HG02840 (cell line): ENCODE measurements around the gene CIZ1.
"Not testable (repeated sequence)": the region's sequence is repeated elsewhere in the genome, so short reads cannot be mapped to it uniquely, and the experiment has no call there.

Experiments used
- ATAC-seq: cut with Tn5 transposase; IDR thresholded peaks from one replicate; pipeline ENCODE4 v1.9.1; 2021; ENCODE audit warnings: mild to moderate bottlenecking, moderate library complexity, moderate number of reproducible peaks; ENCODE audit not compliant: unreplicated experiment, low FRiP score

The CIZ1 gene

DNA sequence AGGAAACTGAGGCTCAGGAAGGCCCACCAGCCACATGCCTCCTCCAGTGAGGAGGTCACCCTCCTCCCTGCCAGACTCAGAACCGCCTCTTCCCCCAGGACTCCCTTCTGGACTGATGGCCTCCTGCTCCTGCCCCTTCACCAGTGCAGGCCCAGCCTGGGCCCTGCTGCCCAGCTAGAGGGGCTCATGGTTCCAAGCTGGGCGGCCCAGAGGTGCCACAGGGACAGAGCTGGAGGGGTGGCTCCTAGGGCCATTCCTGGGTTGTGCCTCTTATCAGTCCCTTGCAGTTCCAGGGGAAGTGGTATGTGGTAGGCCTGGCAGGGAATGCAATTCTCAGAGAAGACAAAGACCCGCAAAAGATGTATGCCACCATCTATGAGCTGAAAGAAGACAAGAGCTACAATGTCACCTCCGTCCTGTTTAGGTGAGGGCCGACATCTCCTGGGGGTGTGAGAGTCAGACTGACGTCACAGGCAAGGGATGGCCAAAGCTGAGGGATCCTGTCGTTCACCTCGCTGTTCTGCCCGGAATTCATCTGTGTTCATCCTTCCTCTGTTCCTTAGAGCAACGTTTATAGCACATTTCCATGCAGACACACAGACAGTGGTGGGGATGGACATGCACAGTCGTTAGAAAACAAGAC is 41.3 kb downstream of the CIZ1 start:
- no peak for ATAC-seq

DNA sequence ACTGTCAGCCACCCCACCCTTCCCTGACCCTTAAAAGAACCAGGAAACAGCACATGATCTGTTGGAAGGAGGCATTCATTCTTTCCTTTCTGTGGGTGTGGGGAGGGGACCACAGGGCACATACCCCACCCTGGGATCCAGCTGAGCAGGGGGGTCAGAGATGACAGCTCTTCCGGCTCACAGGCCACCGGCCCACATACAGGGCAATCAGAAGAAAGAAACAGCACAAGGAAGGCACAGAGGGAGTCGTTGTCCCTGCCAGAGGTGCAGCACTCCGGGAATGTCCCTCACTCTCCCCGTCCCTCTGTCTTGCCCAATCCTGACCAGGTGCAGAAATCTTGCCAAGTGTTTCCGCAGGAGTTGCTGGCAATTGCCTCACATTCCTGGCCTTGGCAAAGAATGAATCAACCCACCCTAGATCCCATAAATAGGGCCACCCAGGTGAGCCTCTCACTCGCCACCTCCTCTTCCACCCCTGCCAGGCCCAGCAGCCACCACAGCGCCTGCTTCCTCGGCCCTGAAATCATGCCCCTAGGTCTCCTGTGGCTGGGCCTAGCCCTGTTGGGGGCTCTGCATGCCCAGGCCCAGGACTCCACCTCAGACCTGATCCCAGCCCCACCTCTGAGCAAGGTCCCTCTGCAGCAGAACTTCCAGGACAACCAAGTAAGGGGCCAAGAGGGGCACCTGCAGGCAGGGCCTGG is 42.2 kb downstream of the CIZ1 start, which contains the start of gene LCN2:
Gene LCN2, plus strand, starts transcription at position 453 of the 701 bp plus-strand sequence. Its CDS starts 73 bp downstream, at position 526.
- no peak for ATAC-seq

DNA sequence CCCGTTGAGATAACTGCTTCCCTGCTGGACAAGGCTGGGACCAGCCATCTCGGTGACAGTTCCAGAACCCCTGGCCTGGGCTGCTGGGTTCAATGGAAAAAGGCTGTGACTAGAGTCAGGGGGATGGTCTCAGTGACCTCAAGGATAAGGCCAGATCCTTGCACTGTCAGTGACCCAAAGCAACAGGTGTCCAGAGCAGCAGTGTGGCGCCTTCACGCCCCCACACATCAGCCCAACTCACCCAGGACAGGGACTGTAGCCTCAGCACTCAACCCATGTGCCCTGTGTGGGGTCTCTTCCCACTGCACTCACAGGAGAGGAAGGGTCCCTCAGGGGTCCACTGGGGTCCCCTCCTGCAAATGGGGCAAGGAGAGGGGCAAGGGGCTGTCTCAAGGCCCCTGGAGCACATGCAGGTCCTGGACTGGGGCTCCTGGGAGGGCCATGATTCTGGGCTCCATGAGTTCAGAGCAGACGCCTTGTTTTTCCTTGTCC is 42.8 kb downstream of the CIZ1 start:
- ATAC-seq, result no peak

DNA sequence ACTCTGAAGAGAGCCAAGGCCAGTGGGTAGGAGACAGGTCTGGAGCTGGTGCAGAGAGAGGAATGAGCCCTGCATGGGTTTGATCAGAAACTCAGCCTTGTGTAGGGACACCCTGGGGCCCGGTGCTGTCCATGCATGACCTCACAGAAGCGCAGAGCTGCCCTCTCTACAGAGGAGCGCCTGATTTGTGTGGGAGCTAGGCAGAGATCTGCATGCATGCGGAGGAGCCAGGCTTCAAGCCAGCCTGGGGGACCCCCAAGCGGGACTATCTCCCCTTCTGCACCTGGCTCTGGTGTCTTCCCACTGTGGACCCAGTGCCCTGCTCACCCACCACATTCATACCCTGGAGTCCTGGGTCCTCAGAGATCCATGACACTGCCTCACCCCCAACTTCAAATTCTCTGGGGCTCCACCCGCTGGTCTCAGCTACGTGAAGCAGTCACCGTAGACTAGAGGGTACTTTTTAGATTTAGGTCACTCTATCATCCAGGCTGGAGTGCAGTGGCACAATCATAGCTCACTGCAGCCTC is 44.7 kb downstream of the CIZ1 start:
- ATAC-seq, result no peak

GRCh38 chr9:128145951-128146351 is 45.4 kb downstream of the CIZ1 start:
- ATAC-seq, result no peak

DNA sequence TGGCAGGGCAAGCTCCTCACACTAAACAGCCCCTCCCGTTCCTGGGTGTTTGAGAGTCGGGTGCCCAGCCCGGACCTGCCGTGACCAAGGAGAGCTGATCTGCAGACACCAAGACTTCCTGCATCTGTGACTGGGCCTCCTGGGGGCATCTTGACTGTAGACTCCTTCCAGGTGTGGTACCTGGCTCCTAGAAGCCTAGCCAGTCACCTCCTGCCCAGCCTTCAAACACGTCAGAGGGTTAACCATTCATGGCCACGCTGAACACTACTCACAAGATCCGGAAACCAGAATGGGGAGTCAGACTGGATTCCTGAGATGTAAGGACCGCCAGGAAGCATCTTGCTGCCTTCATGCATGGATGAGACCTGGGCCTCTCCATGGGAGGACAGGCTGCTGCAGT is 45.8 kb downstream of the CIZ1 start:
- no peak for ATAC-seq

DNA sequence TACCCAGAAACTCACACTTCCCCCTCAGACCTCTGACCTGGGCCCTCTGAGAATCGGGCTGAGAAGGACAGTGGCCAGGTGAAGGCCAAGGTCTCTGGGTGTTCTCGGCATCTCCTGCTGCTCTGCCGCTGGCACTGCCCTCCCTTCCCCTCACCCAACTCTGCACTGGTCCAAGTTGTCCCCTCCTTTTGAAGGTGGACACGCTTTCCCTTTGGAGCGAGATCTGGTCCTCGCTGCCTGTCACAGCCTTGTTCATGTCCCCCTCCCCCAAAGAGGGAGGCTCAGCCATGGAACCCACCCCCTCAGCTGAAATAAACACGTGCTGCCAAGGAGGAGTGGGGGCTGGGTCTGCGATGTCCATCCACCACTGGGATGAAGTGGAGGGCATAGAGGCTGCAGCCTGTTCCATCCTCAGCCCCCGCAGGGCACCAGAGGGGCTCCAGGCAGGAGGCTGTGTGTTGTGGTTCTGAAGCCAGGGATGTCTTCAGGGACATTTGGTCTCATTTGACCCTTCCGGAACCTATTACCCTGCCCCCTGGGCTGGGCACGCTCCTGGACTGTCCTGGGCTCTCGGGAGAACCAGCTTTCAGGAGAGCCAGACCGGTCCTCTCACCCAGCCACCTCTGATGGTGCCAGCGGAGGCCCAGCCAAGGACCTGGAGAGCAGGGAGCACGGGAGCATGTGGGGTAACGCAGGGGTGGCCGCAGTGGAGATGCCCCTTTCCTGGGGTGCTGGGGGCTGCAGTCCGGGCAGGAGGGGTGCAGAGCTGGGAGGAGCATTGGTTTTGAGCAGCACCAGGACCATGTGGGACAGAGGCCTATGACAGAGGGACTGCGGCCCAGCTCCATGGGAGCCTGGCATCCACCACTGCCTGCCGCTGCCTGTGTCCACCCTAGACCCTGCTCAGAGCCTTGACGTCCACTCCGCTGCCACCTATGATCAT is 46.9 kb downstream of the CIZ1 start:
- ATAC-seq, result no peak

GRCh38 chr9:128143525-128144238 is 47.7 kb downstream of the CIZ1 start:
- no peak for ATAC-seq

- ATAC-seq, result no peak
Measured at GRCh38 chr9:128142596-128142995, 48.8 kb downstream of the CIZ1 start.

DNA sequence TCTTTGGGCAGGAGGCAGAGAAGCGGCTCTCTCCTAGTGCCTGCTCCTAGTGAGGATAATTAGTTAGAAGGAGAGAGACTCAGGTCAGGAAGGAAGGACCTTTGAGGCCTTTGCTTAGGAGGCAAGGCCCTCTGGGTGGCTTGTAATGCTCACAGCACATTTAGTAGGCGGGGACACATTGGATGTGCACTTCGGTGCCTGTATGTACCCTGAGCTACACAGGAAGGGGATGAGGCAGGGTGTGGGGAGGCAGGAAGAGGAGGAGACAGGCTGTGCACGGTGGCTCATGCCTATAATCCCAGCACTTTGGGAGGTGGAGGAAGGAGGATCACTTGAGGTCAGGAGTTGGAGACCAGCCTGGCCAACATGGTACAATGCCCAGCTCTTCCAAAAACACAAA is 49.3 kb downstream of the CIZ1 start:
- ATAC-seq, result no peak

DNA sequence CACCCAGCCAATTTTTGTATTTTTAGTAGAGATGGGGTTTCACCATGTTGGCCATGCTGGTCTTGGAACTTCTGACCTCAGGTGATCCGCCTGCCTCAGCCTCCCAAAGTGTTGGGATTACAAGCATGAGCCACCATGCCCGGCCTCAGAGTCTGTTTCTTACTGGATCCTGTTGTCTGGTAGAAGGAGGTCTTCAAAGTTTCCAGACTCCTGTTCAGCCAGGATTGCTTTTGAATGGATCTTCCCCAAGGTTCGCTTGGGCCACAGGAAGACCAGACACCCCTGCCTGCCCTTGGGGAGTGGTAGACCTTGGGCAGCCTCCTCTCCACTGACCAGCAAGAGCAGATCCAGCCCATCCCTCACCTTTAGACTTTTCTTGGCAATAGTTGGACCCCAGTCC is 49.8 kb downstream of the CIZ1 start:
- no peak for ATAC-seq

DNA sequence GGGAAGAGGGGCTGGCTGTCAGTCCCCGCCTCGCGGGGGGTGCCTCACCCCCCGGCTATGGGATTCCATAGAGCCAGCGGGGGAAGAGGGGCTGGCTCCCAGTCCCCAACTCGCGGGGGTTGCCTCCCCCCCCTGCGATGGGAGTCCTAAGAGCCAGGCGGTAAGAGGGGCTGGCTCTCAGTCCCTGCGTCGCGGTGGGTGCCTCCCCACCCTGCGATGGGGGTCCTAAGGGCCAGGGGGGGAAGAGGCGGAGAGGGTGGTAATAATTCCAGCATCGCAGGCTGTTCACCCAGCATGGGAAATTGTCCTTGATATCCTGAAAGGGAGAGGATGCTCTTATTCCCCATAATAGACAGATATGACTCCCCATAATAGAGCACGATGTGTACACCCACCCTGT is 51.8 kb downstream of the CIZ1 start:
- no peak for ATAC-seq

- no peak for ATAC-seq
Measured at GRCh38 chr9:128138001-128138400, 53.4 kb downstream of the CIZ1 start.

DNA sequence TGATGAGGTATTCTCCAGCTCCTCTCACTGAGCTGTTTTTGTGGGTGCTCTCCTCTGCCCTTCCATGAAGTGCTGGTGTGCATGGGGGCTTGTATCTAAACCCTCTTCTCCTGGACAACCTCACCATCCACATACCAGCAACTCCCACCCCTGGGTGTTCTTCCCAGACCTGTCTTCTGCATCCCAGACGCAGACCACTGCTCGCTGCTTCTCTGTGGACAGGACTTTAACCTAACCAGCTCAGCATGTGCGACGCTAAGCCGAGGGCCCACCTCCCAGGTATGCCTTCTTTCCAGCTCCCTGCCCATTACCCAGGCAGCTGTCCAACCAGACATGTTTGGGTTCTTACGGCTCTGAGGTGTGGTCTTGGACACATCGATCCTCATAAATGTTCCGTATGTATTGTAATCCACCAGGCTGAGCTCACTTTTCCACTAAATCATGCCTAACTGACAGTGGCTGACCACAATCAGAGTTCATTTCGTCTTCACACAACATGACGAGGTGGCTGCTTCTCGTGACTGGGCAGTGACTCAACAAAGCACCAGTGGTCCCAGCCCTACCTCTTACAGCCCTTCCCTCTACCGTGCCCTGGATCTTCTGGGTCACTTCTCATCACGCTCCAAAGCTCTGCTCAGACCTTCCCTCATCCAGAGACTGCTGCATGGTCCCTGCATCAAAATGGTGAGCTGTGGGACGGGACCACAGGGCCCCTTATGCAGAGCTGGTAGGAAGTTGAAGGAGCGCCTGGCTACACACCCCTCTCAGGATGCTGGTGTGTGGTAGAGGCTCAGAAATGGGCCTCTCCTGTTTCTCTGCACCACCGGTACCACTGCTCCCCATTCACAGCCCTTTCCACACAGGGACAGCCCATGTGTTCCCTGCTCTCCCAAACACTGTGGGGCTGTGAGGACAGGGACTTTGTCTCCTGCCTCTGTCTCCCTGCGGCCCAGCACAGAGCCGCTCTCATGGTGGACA is 54.3 kb downstream of the CIZ1 start:
- no peak for ATAC-seq

GRCh38 chr9:128135561-128135960 is 55.8 kb downstream of the CIZ1 start:
- not testable (repeated sequence) for ATAC-seq

- not testable (repeated sequence) for ATAC-seq
Measured at GRCh38 chr9:128132139-128132538, 59.2 kb downstream of the CIZ1 start.

GRCh38 chr9:128131346-128131745 is 60.0 kb downstream of the CIZ1 start:
- not testable (repeated sequence) for ATAC-seq

- not testable (repeated sequence) for ATAC-seq
Measured at GRCh38 chr9:128130651-128131050, 60.7 kb downstream of the CIZ1 start.
